Measurements from ENCODE around the gene ABCB9.

DNA sequence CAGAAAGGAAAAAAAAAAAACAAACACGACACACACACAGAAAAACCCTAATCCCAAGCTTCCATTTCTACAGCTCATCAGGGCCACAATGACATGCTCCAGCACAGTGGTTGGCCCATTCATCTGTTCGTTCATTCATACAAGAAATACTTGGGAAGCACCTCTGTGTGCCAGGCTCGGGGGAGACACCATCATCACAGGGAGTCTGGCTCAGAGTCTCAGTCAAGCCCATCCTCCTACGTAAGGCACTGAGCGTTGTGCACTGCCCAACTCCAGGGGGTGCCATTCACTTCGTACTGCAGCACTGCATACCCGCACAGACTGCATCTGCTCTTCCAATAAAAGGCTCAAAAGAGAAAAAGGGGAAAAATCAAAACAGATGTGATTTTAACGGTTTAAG is 85.6 kb downstream of the ABCB9 start:
- TF ChIP-seq, protein P1, sequence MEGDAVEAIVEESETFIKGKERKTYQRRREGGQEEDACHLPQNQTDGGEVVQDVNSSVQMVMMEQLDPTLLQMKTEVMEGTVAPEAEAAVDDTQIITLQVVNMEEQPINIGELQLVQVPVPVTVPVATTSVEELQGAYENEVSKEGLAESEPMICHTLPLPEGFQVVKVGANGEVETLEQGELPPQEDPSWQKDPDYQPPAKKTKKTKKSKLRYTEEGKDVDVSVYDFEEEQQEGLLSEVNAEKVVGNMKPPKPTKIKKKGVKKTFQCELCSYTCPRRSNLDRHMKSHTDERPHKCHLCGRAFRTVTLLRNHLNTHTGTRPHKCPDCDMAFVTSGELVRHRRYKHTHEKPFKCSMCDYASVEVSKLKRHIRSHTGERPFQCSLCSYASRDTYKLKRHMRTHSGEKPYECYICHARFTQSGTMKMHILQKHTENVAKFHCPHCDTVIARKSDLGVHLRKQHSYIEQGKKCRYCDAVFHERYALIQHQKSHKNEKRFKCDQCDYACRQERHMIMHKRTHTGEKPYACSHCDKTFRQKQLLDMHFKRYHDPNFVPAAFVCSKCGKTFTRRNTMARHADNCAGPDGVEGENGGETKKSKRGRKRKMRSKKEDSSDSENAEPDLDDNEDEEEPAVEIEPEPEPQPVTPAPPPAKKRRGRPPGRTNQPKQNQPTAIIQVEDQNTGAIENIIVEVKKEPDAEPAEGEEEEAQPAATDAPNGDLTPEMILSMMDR (IDR thresholded peaks at IDR 0.05): peak; percentile 86
- TF ChIP-seq POLR2AphosphoS5 (IDR thresholded peaks at IDR 0.05; ENCODE audit: low read depth, low read length) (no peak), SIN3A (IDR thresholded peaks at IDR 0.05; ENCODE audit: borderline replicate concordance, insufficient read depth, low read depth, low read length) (no peak), TCF7L2 (IDR thresholded peaks at IDR 0.05; ENCODE audit: low read depth, low read length) (no peak)
- TF ChIP-seq, protein P2, sequence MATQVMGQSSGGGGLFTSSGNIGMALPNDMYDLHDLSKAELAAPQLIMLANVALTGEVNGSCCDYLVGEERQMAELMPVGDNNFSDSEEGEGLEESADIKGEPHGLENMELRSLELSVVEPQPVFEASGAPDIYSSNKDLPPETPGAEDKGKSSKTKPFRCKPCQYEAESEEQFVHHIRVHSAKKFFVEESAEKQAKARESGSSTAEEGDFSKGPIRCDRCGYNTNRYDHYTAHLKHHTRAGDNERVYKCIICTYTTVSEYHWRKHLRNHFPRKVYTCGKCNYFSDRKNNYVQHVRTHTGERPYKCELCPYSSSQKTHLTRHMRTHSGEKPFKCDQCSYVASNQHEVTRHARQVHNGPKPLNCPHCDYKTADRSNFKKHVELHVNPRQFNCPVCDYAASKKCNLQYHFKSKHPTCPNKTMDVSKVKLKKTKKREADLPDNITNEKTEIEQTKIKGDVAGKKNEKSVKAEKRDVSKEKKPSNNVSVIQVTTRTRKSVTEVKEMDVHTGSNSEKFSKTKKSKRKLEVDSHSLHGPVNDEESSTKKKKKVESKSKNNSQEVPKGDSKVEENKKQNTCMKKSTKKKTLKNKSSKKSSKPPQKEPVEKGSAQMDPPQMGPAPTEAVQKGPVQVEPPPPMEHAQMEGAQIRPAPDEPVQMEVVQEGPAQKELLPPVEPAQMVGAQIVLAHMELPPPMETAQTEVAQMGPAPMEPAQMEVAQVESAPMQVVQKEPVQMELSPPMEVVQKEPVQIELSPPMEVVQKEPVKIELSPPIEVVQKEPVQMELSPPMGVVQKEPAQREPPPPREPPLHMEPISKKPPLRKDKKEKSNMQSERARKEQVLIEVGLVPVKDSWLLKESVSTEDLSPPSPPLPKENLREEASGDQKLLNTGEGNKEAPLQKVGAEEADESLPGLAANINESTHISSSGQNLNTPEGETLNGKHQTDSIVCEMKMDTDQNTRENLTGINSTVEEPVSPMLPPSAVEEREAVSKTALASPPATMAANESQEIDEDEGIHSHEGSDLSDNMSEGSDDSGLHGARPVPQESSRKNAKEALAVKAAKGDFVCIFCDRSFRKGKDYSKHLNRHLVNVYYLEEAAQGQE (IDR thresholded peaks at IDR 0.05; ENCODE audit: insufficient read depth in 1 of 2, low read depth in 2 of 2, low read length in 1 of 2): no peak
